SK-N-SH (cell line): ENCODE data around the gene PRDX1. TPM values are rescaled to one million over a fixed set of nuclear protein-coding genes. Genes with fewer than 3 reads are reported as not detected.

Experiments used
- CTCF ChIA-PET: fragments of 300-600, 350-600 bp; formaldehyde crosslinking; extraction: SDS; loops from one replicate; lab custom pipeline; 2021; lab: Yijun Ruan, JAX
- POLR2A ChIA-PET: fragments of 350-600 bp; sonication (Branson Sonifier 250); formaldehyde crosslinking; extraction: SDS; loops from one replicate; lab custom pipeline; 2020; ENCODE audit warnings: antibody characterized with exemption, inconsistent platforms; lab: Yijun Ruan, JAX
- DNase-seq: peaks from one replicate; pipeline ENCODE4 v3.0.0; 2012
- H2AFZ ChIP-seq: fragments of 200-600 bp; sonication (generic); 2 replicates; pipeline ENCODE4 v1.8.1; 2016; ENCODE audit warnings: antibody characterized with exemption, mild to moderate bottlenecking, low read depth
- H3F3A ChIP-seq: fragments of 200-600 bp; sonication (generic); replicated peaks from 2 replicates; pipeline ENCODE3; 2016; ENCODE audit warnings: antibody characterized with exemption, mild to moderate bottlenecking; ENCODE audit not compliant: insufficient read depth
- H3K27ac ChIP-seq, 2 experiments: fragments of 200-500 bp in 1 of 2; fragments of 200-600 bp in 1 of 2; sonication (Bioruptor generic) in 1 of 2; sonication (generic), shearing (Covaris generic) in 1 of 2; 2 replicates each; pipeline versions ENCODE4 v1.5.1 to v1.6.1; 2014 to 2016; ENCODE audit warnings: low read depth in 2 of 2, inconsistent platforms in 1 of 2, low read length in 1 of 2, mild to moderate bottlenecking in 1 of 2, mixed read lengths in 1 of 2
- H3K27me3 ChIP-seq: fragments of 200-600 bp; sonication (generic), shearing (Covaris generic); 2 replicates; pipeline ENCODE4 v1.6.1; 2016; ENCODE audit warnings: mixed run types; ENCODE audit not compliant: insufficient read depth
- H3K36me3 ChIP-seq, 2 experiments: fragments of 200-500 bp in 1 of 2; fragments of 200-600 bp in 1 of 2; sonication (Bioruptor generic) in 1 of 2; sonication (generic) in 1 of 2; replicated peaks in 1 of 2; 2 replicates each; pipeline versions ENCODE3 to v1.5.1; 2014 to 2016; ENCODE audit warnings: low read length in 1 of 2, mild to moderate bottlenecking in 1 of 2; ENCODE audit not compliant: insufficient read depth in 2 of 2, control insufficient read depth in 1 of 2
- H3K4me1 ChIP-seq, 2 experiments: fragments of 200-500 bp in 1 of 2; fragments of 200-600 bp in 1 of 2; sonication (Bioruptor generic) in 1 of 2; sonication (generic), shearing (Covaris generic) in 1 of 2; 2 replicates each; pipeline versions ENCODE4 v1.5.1 to v1.6.1; 2014 to 2016; ENCODE audit warnings: low read depth in 1 of 2, low read length in 1 of 2, mixed run types in 1 of 2; ENCODE audit not compliant: insufficient read depth in 2 of 2, control insufficient read depth in 1 of 2
- H3K4me2 ChIP-seq: fragments of 200-600 bp; sonication (generic), shearing (Covaris generic); 2 replicates; pipeline ENCODE4 v1.6.1; 2017; ENCODE audit warnings: mixed run types
- H3K4me3 ChIP-seq, 2 experiments: fragments of 200-500 bp in 1 of 2; fragments of 200-600 bp in 1 of 2; sonication (Bioruptor generic) in 1 of 2; sonication (generic), shearing (Covaris generic) in 1 of 2; 2 replicates each; pipeline versions ENCODE4 v1.5.1 to v1.8.1; 2014 to 2016; ENCODE audit warnings: low read depth in 2 of 2, inconsistent platforms in 1 of 2, low read length in 1 of 2, mild to moderate bottlenecking in 1 of 2, mixed read lengths in 1 of 2, moderate library complexity in 1 of 2
- H3K79me2 ChIP-seq: fragments of 200-600 bp; sonication (generic); 2 replicates; pipeline ENCODE4 v1.8.1; 2017; ENCODE audit warnings: mild to moderate bottlenecking; ENCODE audit not compliant: insufficient read depth
- H3K9ac ChIP-seq: fragments of 200-600 bp; sonication (generic); 2 replicates; pipeline ENCODE4 v1.6.1; 2017; ENCODE audit warnings: mixed run types
- H3K9me2 ChIP-seq: fragments of 200-600 bp; sonication (generic); 2 replicates; pipeline ENCODE4 v1.6.1; 2017; ENCODE audit warnings: mixed run types
- H3K9me3 ChIP-seq: fragments of 200-600 bp; sonication (generic); 2 replicates; pipeline ENCODE4 v1.6.1; 2017; ENCODE audit warnings: mixed run types, mild to moderate bottlenecking, moderate library complexity
- H4K20me1 ChIP-seq: fragments of 200-600 bp; sonication (generic); 2 replicates; pipeline ENCODE4 v1.6.1; 2017; ENCODE audit warnings: mild to moderate bottlenecking, mixed run types; ENCODE audit not compliant: insufficient read depth
- CHD2 ChIP-seq: fragments of 150-350 bp; IDR thresholded peaks from 2 replicates; pipeline ENCODE4 v1.6.1; 2018; ENCODE audit warnings: low read length; ENCODE audit not compliant: partially characterized antibody
- FOSL2 ChIP-seq: IDR thresholded peaks from 2 replicates; pipeline ENCODE4 v1.4.0; 2012; ENCODE audit warnings: low read depth, mild to moderate bottlenecking, moderate library complexity, borderline replicate concordance
- FOXM1 ChIP-seq: IDR thresholded peaks from 2 replicates; pipeline ENCODE4 v1.4.0; 2012; ENCODE audit warnings: low read depth, mild to moderate bottlenecking
- MAX ChIP-seq: IDR thresholded peaks from 2 replicates; pipeline ENCODE4 v1.4.0; 2012; ENCODE audit warnings: low read depth
- MEF2A ChIP-seq: IDR thresholded peaks from 2 replicates; pipeline ENCODE4 v1.4.0; 2012; ENCODE audit warnings: low read depth, borderline replicate concordance
- MXI1 ChIP-seq: IDR thresholded peaks from 2 replicates; pipeline ENCODE4 v1.6.1; 2012; ENCODE audit warnings: mild to moderate bottlenecking, low read depth, low read length, improper control_type of control experiment
- REST ChIP-seq: IDR thresholded peaks from 2 replicates; pipeline ENCODE4 v1.6.1; 2012; ENCODE audit warnings: mild to moderate bottlenecking, low read depth, low read length, moderate library complexity
- RFX5 ChIP-seq: IDR thresholded peaks from 2 replicates; pipeline ENCODE4 v1.6.1; 2012; ENCODE audit warnings: mild to moderate bottlenecking, improper control_type of control experiment, low read length
- TAF1 ChIP-seq: IDR thresholded peaks from 2 replicates; pipeline ENCODE4 v1.6.1; 2012; ENCODE audit warnings: low read depth, mild to moderate bottlenecking, low read length, moderate library complexity, borderline replicate concordance
- TEAD4 ChIP-seq: IDR thresholded peaks from 2 replicates; pipeline ENCODE4 v1.4.0; 2012; ENCODE audit warnings: mild to moderate bottlenecking, borderline replicate concordance; ENCODE audit not compliant: insufficient read depth
- USF2 ChIP-seq: fragments of 150-350 bp; IDR thresholded peaks from 2 replicates; pipeline ENCODE4 v1.6.1; 2017; ENCODE audit warnings: antibody characterized with exemption, low read length, low read depth, borderline replicate concordance
- YY1 ChIP-seq: IDR thresholded peaks from 2 replicates; pipeline ENCODE4 v1.4.0; 2012; ENCODE audit warnings: low read depth, mild to moderate bottlenecking
- ZBTB33 ChIP-seq: IDR thresholded peaks from 2 replicates; pipeline ENCODE4 v1.4.0; 2012; ENCODE audit warnings: low read depth, borderline replicate concordance
- WGBS: methylation state at CpG from one replicate; pipeline ENCODE4 v1.1.6; 2017; ENCODE audit warnings: low lambda C conversion rate; 5-methylcytosine and 5-hydroxymethylcytosine counted together
- polyA plus RNA-seq, 3 experiments: library from polyadenylated mRNA; depleted of rRNA; stranded (reverse); fragments of >200 nt; gene quantifications; 2 replicates each; pipeline ENCODE4 v1.2.3, GENCODE V29; 2012

Gene PRDX1
- polyA plus RNA-seq, 1 of the 3 experiments (the other 2 are of a cell fraction): 467 TPM

DNA sequence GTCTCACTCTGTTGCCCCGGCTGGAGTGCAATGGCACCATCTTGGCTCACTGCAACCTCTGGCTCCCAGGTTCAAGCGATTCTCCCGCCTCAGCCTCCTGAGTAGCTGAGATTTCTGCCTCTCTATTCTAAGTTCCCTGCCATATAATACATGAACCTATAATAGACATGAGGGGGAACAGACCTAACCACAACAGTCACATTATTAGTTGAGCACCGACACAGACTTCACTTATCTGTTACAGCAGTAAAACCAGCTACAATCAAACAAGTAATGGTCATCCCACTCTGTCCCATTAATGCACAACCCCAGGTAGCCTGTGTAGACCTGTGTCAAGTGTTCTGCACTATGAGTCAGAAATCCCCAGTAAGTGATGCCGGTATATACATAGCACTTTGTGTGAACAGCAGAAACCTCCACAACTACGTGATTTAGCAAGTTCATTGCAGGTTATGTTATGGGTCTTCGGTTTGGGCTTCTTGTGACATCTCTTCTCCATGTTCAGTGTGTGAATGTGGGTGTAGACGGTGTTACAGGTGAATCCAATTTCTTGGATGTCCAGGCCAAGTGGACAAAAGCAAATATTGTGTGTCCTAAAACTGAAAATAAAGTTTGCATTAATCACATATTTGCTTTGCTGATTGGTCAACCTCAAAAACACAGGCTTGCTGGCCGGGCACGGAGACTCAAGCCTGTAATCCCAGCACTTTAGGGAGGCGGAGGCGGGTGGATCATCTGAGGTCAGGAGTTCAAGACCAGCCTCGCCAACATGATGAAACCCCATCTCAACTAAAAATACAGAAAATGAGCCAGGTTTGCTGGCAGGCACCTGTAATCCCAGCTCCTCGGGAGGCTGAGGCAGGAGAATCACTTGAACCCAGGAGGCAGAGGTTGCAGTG, 18.0 kb downstream of the PRDX1 start:
- ChIA-PET CTCF (interaction anchor here (1.2 to 1.5 kb wide), 2 partner anchors 9 to 67 kb away, joined by 3 to 5 read pairs; no protein-coding TSS in a partner anchor), POLR2A (interaction anchor here (1.0 kb wide), 1 partner anchor 15 kb away, joined by 3 read pairs; no protein-coding TSS in a partner anchor)
- Histone ChIP-seq H3K4me1 (peaks cover 0 to 13% of the 10 kb centered on the region in 2 experiments; a peak in 1 of 4 replicates), H3K9me3 (no peaks in the 10 kb centered on the region), H4K20me1 (no peaks in the 10 kb centered on the region), H3K27me3 (no peaks in the 10 kb centered on the region), H3K4me2 (no peak overlapping the region), H3K9me2 (no peaks in the 10 kb centered on the region), H3K9ac (no peak overlapping the region), H3K27ac (no peak overlapping the region), H3F3A (peaks cover 7% of the 10 kb centered on the region), H2AFZ (no peak overlapping the region), H3K36me3 (peaks cover 3 to 7% of the 10 kb centered on the region in 2 experiments), H3K79me2 (no peaks in the 10 kb centered on the region), H3K4me3 (no peak overlapping the region)
- no peak for DNase-seq
- TF ChIP-seq MXI1 (no peak), YY1 (no peak), CHD2 (no peak), FOXM1 (no peak), REST (no peak), FOSL2 (no peak), TEAD4 (no peak), USF2 (no peak)
- WGBS: 92% methylated on average over 14 of the region's 14 CpGs

DNA sequence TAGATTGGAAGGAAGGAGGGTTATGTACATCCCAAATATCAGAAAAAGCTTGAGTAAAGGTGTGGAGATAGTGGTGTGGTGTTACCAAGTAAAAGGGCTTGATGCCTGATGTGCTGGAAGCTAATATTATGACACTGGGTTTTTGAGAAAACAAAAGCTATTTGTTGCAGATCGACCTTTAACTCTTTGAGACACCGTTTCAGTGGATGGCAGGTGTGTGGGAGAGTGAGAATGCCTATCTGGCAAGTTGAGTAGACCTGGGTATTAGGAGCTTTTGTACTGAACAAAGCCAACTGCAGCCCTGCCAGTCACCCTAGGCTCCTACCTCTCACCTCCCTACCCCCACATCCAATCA, 20.2 kb downstream of the PRDX1 start:
- Histone ChIP-seq H3K9ac (no peak overlapping the region), H3K4me1 (peaks cover 0 to 15% of the 10 kb centered on the region in 2 experiments; a peak in 1 of 4 replicates), H3K79me2 (no peaks in the 10 kb centered on the region), H3K4me2 (no peak overlapping the region), H3K27me3 (no peaks in the 10 kb centered on the region), H3K4me3 (no peak overlapping the region), H2AFZ (no peak overlapping the region), H3K9me2 (no peaks in the 10 kb centered on the region), H3K9me3 (no peaks in the 10 kb centered on the region), H3F3A (no peaks in the 10 kb centered on the region), H3K27ac (no peak overlapping the region), H3K36me3 (no peaks in the 10 kb centered on the region), H4K20me1 (no peaks in the 10 kb centered on the region)
- no peak for DNase-seq
- POLR2A ChIA-PET: interaction anchor here (0.9 to 4.3 kb wide), 2 partner anchors 20 to 162 kb away, joined by 4 to 39 read pairs; partner anchors contain the start of gene PRDX1
- CTCF ChIA-PET: interaction anchor here (0.6 to 5.0 kb wide), 4 partner anchors 10 to 198 kb away, joined by 3 to 34 read pairs (median 4); no protein-coding TSS in a partner anchor
- WGBS: 92% methylated on average over 2 of the region's 2 CpGs
- TF ChIP-seq CHD2: no peak
- no peak for TF ChIP-seq MEF2A
- TF ChIP-seq FOSL2: no peak
- TF ChIP-seq TAF1: no peak
- TF ChIP-seq USF2: no peak
- no peak for TF ChIP-seq MAX
- no peak for TF ChIP-seq YY1
- no peak for TF ChIP-seq ZBTB33
- no peak for TF ChIP-seq TEAD4
- no peak for TF ChIP-seq RFX5
